Measurements from ENCODE around the gene DGKG.
A peak's percentile ranks its signal among the peaks of the same experiment; 100 is the strongest.

DGKG gene

DNA sequence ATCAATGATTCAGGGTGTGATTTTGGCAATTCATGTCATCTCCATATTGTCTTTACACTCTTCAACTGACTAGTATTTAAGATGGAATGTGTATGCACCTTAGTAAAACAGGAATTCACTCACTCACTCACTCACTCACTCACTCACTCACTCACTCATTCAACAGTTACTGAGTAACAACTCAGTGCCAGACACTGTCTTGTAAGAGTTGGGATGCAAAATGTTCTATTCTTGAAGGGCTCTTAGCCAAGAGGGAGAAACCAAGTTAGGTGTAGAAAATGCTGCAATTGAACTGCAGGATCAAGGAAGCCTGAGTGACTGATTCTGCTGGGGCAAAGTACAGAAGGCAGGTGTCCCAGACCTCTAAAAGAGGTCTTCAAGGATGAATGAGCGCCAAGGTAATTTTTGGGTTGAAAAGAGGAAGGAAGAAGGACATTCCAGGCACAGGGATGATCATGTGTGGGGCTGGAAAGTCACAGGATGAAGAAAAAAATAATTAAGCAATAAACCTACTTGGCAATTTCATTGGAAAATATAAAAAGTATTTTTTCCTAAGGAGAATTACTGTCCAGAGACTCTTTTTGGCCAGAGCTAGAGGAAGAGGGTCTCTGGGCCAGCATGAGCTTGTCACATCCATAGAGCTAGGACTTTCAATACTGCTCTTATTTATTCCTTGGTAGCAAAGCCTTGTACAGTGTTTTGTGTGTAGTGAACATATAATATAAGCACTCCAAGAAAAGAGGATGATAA lies 194.2 kb downstream of the DGKG start:
- DNase-seq: no peak

GRCh38 chr3:186166491-186167288 lies 195.3 kb downstream of the DGKG start:
- no peak for DNase-seq

- no peak for DNase-seq
Observed at GRCh38 chr3:186166036-186166435, 196.0 kb downstream of the DGKG start.

DNA sequence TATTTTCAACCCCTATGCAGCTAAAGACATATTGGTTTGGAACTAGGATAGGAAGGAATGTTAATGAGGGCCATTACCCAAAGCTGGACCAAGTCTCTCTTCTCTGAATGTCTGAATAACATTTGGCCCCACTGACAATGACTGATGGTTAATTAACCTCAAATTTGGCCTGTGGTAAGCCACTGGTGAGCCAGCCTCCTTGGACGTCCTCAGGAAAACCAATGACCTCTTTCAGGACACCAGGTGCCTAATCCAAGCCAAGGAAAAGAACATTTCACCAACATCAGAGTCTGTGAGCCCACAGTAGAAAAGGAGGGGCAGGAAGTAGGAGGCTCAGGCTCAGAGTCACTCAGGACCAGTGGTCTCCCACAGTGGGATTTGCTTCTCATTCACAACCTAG lies 196.7 kb downstream of the DGKG start:
- no peak for DNase-seq

- DNase-seq: no peak
Observed at GRCh38 chr3:186164696-186165095, 197.3 kb downstream of the DGKG start.

DNA sequence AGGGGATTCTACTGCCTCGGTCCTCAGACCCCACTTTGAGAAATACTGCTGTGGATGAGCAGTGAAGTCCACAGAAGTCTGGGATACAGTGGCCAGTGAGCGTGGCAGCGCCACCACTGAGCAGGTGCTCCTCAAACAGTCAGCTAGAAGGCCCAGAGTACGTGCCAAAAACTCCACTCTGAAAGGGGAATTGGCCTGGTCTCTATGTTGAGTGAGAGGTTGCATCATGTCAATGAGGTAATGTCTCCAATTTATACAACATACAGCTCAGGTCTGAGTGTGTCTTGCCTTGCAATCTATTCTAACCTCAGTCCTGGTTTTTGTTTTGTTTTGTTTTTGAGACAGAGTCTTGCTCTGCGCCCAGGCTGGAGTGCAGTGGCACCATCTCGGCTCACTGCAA lies 199.8 kb downstream of the DGKG start:
- peak; percentile 93 for DNase-seq

DNA sequence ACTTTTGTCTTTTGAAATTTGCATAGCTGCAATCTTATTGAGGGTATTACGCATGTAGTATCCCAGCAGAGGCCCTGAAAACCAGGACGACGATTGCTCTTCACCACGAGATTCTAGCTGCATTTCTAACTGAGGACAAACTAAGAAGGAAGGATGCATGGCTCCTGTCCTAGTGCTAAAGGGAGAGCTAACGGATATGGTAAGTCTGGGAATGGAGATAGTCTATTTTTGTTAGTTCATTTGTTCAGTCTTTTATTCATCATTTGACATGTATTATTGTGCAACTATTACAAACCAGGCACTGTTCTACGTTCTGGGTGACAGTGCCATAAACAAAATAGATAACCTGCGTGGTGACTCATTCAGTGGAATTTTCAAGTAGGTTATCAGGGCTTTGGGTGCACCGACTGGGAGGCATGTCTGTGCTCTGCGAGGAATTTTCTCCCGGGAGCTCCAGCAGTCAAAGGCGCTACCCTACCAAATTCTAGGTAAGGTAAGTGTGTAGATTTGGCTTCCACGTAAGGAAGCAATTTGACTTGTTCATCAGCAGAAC lies 201.3 kb downstream of the DGKG start:
- DNase-seq: no peak

GRCh38 chr3:186154641-186155040 lies 207.4 kb downstream of the DGKG start:
- no peak for DNase-seq

DNA sequence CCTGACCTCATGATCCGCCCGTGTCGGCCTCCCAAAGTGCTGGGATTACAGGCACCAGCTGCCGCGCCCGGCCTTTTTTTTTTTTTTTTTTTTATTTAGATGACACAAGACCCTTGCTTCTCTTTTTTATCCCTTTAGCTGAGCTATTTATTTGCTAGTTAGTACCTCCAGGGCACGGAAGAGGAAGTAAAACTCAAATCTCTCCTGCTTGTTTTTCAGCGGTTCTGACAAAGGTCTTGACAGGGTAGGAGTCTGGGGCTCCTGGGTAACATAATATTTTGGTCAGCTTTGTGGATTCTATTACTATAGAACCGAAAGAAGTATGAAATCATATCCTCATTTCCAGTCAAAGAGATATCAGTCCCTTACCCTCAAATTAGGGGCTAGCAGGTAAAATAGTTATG lies 209.1 kb downstream of the DGKG start:
- peak; percentile 85 for DNase-seq

DNA sequence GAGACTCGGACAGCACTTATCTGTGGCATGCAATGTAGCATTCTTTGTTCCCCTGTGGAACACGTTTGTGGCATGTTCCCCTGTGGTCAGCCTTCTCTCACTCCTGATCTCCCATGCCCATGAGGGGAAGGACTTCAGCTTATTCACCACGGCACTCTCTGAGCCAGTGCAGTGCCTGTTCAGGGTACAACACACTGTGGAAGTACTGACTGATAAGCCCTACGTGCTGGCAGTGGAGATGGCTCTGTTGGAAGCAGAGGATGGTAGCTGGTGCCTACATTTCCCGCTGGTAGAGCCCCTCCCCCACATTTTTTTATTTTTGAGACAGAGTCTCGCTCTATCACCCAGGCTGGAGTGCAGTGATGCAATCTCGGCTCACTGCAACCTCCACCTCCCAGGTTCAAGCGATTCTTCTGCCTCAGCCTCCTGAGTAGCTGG lies 209.7 kb downstream of the DGKG start:
- DNase-seq: no peak

- peak; percentile 66 for DNase-seq
Observed at GRCh38 chr3:186151077-186151971, 210.7 kb downstream of the DGKG start.

DNA sequence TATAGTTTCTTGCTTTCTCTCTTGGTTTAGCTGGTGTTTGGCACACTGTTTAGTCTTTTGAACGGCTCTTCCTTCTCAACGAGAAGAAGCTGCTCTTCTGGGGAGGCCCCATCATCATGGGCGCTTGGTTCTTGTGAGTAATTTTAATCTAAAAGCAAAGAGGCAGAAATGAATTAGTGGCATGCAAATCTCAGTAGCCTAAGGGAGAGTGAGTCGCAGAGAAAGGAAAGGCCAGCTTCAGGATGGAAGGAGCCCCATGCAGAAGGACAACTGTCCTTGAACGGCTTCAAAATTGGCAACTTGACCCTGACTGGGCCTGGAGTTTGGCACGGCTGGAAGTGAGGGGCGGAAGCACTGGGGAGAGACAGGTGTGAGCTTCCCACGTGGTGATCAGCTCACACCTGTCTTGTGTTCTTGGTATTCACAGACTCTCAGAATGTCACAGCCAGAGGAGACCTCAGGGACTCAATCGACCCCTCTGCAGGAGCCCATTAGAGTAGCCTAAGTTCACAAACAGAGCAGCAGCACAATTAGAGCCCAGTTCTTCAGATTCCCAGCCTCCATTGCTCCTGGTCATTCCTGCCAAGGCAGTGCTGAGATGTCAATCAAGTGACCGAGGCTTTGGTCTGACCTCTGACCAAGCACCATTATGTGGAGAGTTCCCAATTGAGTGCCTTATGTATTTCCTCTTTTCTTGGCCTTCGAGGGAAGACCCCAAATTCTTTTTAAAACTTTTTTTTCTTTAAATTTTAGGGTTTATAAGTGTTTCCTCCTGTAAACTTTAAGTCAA lies 211.8 kb downstream of the DGKG start:
- peak; percentile 25 for DNase-seq

DNA sequence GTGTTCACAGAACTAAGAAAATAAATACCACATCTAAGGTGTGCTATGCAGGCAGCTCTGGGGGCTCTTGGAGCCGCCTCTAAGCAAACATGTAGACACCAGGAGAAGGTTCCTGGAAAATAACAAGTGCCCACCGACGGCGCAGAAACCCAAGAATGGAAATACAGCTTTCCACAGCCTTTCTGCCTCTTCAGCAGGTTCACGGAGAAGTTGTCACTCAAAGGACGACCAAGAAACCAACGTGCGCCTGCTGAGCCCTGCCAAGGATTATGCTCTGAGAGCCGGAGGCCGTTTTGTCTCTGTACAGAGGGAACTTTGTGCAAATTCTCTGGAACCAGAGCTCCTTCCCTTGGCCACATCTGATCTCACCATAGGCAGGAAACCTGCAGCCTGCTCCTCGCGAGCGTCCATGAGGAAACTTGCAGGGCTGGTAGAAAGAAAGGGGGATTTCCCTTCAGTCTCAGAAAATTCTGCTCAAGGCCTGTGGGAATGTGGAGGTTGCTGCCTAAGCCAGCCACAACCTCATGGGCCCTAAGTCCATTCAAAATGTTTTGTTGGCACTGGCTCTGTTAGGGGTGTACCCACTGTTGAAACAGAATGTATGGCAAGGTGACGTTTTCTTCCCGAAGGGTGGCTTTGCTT lies 212.6 kb downstream of the DGKG start:
- DNase-seq: no peak

DNA sequence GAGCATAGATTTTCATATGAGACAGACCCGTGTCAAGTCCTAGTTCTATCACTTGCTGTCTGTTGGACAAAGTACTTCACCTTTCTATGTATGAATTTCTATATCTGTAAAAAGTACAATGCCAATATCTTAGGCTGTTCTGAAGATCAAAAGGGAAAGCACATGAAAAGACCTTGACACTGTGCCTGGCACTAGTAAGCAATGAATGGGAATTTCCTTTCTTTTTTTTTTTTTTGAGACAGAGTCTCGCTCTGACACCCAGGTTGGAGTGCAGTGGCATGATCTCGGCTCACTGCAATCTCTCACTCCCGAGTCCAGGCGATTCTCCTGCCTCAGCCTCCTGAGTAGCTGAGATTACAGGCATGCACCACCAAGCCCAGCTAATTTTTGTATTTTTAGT lies 217.8 kb downstream of the DGKG start:
- no peak for DNase-seq

DNA sequence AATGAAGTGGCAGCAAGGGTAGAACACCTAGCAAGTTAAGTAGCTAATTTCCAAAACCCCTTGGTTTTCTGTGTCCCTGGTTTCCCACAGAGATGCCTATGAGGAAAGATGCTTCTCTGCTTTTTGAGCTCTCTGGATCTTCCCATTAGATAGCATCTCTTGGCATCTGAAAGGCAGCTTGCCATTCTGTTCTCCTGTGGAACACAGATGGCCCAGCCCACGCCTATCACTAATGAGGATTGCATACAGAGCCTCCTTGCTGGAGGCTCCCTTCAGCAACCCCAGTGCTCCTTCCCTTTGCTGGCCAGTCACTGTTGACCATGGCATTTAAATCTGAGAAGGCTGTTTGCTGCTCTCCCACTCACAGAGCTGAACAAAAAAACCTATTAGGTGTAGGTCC lies 218.8 kb downstream of the DGKG start:
- no peak for DNase-seq

DNA sequence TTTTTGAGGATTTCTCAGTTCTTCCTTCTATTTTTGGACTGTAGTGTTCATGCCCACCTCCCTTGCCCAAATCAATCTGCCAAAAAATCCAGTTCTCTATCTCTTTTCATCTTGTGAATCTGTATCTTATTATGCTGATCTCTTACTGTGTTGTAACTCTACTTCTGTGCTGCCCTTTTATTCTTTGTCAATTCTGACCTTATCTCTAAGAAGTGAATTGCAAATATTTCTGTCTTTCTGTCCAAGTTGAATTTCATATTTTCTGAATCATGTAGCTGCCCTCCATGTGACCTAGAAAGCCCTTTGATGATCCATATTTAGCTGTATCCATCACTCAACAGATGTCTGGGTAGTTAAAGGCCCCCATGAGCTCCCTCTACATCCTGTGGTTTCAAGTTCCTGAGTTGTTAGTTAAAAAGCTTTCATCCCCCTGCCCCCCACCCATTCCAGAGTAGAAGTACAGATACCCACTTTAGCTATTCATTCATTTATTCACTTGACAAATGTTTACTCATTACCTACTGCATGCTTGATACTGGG lies 219.6 kb downstream of the DGKG start:
- no peak for DNase-seq

DNA sequence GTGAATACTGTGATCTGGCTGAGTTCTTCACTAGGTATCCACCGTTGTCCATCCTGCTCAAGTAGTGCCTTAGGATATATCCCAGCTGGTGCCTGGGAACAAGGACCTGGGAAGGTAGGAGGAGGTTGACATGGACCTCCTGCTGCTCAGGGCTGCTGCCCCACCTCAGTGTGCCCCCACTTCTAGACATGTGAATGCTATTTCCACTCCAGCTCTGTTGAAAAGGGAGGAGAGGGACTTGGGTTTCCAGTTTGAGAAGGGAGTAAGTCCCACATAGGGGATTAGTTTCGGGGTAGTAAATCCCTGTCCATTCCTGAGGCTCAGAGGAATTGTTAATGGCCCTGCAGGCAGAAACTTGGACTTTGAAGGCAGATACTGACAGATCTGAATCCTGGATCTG lies 220.2 kb downstream of the DGKG start:
- no peak for DNase-seq

DNA sequence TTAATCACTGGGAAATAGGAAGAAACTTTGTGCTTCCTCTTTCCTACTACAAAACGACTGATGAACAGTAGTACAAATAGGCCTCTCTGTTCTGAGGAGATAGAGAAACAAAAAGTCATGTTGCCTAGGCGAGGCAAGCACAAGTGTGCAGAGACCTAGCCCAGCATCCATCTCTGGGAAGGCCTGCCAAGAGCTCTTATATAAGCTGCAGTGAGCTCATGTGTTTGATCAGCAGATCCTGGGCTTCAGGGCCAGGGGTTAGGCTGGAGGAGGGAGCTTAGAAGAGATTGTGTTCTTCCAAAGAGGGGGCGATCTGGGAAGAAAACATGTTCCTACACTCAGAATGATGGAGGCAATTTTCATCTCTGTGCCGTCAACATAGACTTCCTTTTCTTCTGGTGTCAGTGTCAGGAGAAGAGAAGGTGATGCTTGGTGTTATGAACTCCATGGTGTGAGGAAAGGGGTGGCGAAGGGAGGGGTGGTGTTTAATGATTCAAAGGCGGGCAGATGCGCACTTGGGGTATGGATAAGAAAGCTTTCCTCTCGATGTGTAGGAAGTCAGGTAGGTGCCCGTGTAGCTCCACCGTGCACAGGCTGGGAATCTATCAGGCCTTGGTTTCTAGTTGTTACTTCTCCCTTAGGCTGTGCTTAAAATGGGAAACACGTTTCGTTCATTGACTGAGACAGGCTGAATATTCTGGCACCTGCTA lies 223.6 kb downstream of the DGKG start:
- DNase-seq: no peak

- DNase-seq: no peak
Observed at GRCh38 chr3:186137051-186137685, 224.9 kb downstream of the DGKG start.

DNA sequence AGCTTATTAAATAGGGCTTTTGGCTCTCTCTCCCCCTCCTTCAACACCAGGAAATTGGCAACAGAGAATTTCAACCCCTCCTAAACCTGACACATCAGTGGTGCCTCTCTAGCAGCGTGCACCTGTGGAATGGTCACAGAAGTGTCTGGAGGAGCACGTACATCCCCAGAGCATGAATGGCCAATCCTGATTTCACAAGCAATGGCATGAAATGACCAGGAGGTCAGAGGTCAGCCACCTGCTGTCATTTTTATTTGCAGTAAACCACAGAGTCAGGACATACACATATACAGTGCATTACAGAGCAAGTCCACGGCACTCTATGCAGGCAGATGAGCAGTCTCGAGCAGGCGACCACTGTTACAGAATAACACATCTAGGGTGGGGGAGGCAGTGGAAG lies 228.1 kb downstream of the DGKG start:
- no peak for DNase-seq
